RPMI8226 (cell line): ENCODE data around the gene KMT2D.

Experiments
- DNase-seq: peaks from one replicate; pipeline ENCODE4 v3.0.0-alpha.2; 2015

Gene KMT2D

GRCh38 chr12:49032276-49032675, 28.3 kb downstream of the KMT2D start:
- DNase-seq: no peak

GRCh38 chr12:49031573-49032161, 28.9 kb downstream of the KMT2D start:
- no peak for DNase-seq

GRCh38 chr12:49030714-49031572, 29.7 kb downstream of the KMT2D start:
- DNase-seq: no peak

GRCh38 chr12:49030119-49030518, 30.5 kb downstream of the KMT2D start:
- no peak for DNase-seq

GRCh38 chr12:49028666-49029275, 31.8 kb downstream of the KMT2D start:
- no peak for DNase-seq

- no peak for DNase-seq
Measured at GRCh38 chr12:49027846-49028555, 32.6 kb downstream of the KMT2D start.

GRCh38 chr12:49026678-49027480, 33.7 kb downstream of the KMT2D start:
- no peak for DNase-seq

GRCh38 chr12:49026101-49026500, 34.5 kb downstream of the KMT2D start:
- DNase-seq: no peak

GRCh38 chr12:49025463-49025862, 35.1 kb downstream of the KMT2D start:
- no peak for DNase-seq

GRCh38 chr12:49024543-49024942, 36.1 kb downstream of the KMT2D start:
- DNase-seq: no peak

- no peak for DNase-seq
Measured at GRCh38 chr12:49023812-49024211, 36.8 kb downstream of the KMT2D start.

GRCh38 chr12:49022558-49023178, 37.9 kb downstream of the KMT2D start:
- no peak for DNase-seq

- DNase-seq: no peak
Measured at GRCh38 chr12:49021292-49021915, 39.2 kb downstream of the KMT2D start.

- DNase-seq: no peak
Measured at GRCh38 chr12:49020441-49020840, 40.2 kb downstream of the KMT2D start.

- DNase-seq: peak; percentile 64
Measured at GRCh38 chr12:49019443-49020324, 40.9 kb downstream of the KMT2D start.

GRCh38 chr12:49019120-49019430, 41.5 kb downstream of the KMT2D start:
- DNase-seq: no peak

GRCh38 chr12:49018261-49019119, 42.1 kb downstream of the KMT2D start, which contains the start of gene PRKAG1:
Gene PRKAG1, minus strand, starts transcription at chr12:49018776. Its CDS starts 36 bp downstream, at chr12:49018740.
- peak; percentile 98 for DNase-seq

GRCh38 chr12:49017891-49018260, 42.7 kb downstream of the KMT2D start:
- no peak for DNase-seq

- no peak for DNase-seq
Measured at GRCh38 chr12:49015196-49015595, 45.4 kb downstream of the KMT2D start.

- no peak for DNase-seq
Measured at GRCh38 chr12:49014547-49014946, 46.0 kb downstream of the KMT2D start.
